Gastrocnemius medialis (tissue), 4 donors: ENCODE measurements around the gene VASH1. TPM values are rescaled to one million over a fixed set of nuclear protein-coding genes. Genes with fewer than 3 reads are reported as not detected.

Experiments used
- ATAC-seq, 2 donors: fragments of 150-250 bp; one replicate each; pipeline ENCODE4 v1.9.1; 2016
- DNase-seq, 2 donors: peaks; one replicate each; pipeline ENCODE4 v3.0.0-alpha.2; 2019
- H3K27ac ChIP-seq, 4 donors: fragments of 200-600 bp; sonication (generic); 1 replicate in 1 of 4; 2 replicates in 3 of 4; pipeline ENCODE4 v1.5.1; 2016 to 2018; ENCODE audit warnings: mild to moderate bottlenecking in 2 of 4, moderate library complexity in 1 of 4
- H3K27me3 ChIP-seq, 3 donors: fragments of 200-600 bp; sonication (generic) in 2 of 3; 1 replicate in 1 of 3; 2 replicates in 2 of 3; pipeline versions ENCODE4 v1.5.1 to v1.6.0; 2016 to 2019; ENCODE audit warnings: mild to moderate bottlenecking in 1 of 3, moderate library complexity in 1 of 3
- H3K36me3 ChIP-seq, 2 donors: fragments of 200-600 bp; sonication (generic) in 1 of 2; one replicate each; pipeline ENCODE4 v1.5.1; 2017 to 2018
- H3K4me1 ChIP-seq, 2 donors: fragments of 200-600 bp; sonication (generic) in 1 of 2; one replicate each; pipeline ENCODE4 v1.5.1; 2016 to 2017; ENCODE audit warnings: mild to moderate bottlenecking in 2 of 2
- H3K4me3 ChIP-seq, 4 donors: fragments of 200-600 bp; sonication (generic) in 3 of 4; 1 replicate in 1 of 4; 2 replicates in 3 of 4; pipeline ENCODE4 v1.5.1; 2016 to 2019; ENCODE audit warnings: mild to moderate bottlenecking in 2 of 4
- H3K9me3 ChIP-seq, 3 donors: fragments of 200-600 bp; sonication (generic) in 2 of 3; 1 replicate in 1 of 3; 2 replicates in 2 of 3; pipeline ENCODE4 v1.5.1; 2016 to 2019
- POLR2A ChIP-seq, 2 donors: fragments of 450-650 bp; IDR thresholded peaks; one replicate each; pipeline ENCODE4 v1.6.1; 2017; ENCODE audit warnings: antibody characterized with exemption in 2 of 2, mild to moderate bottlenecking in 2 of 2, moderate library complexity in 2 of 2
- in situ Hi-C, 4 donors: fragments of 200-750 bp; cut with MboI; loops; one replicate each; pipeline versions ENCODE4 v1.15.0 to v1.8.0; 2017; ENCODE audit warnings: low sequenced_read_pairs in 4 of 4
- intact Hi-C: fragments of 100-400 bp; cut with DNase I; formaldehyde crosslinking; loops from one replicate; pipeline ENCODE4 v1.15.1; 2023; ENCODE audit warnings: low total_unique reads
- total RNA-seq, 4 donors: library from RNA; depleted of rRNA; stranded (reverse); fragments of >200 nt; gene quantifications; one replicate each; pipeline versions ENCODE4 v1.1.0 to v1.2.3, GENCODE V29; 2016
- TF ChIP-seq, protein P1 (sequence below), 5 experiments: fragments of 450-650 bp in 3 of 5; fragments of 200-600 bp in 2 of 5; sonication (generic) in 2 of 5; IDR thresholded peaks in 4 of 5; conservative IDR thresholded peaks in 1 of 5; 1 replicate in 4 of 5; 2 replicates in 1 of 5; pipeline ENCODE4 v1.5.1; 2016 to 2019; ENCODE audit warnings: antibody characterized with exemption in 5 of 5, mild to moderate bottlenecking in 3 of 5, moderate library complexity in 3 of 5

The VASH1 gene
- 1 to 10 TPM in 2 of 4 donors, under 1 TPM in 2; 0.56 to 6.1 (median 1.2) TPM for total RNA-seq

- ATAC-seq, result peak; percentile 59 to 64
- TF ChIP-seq, protein P1, sequence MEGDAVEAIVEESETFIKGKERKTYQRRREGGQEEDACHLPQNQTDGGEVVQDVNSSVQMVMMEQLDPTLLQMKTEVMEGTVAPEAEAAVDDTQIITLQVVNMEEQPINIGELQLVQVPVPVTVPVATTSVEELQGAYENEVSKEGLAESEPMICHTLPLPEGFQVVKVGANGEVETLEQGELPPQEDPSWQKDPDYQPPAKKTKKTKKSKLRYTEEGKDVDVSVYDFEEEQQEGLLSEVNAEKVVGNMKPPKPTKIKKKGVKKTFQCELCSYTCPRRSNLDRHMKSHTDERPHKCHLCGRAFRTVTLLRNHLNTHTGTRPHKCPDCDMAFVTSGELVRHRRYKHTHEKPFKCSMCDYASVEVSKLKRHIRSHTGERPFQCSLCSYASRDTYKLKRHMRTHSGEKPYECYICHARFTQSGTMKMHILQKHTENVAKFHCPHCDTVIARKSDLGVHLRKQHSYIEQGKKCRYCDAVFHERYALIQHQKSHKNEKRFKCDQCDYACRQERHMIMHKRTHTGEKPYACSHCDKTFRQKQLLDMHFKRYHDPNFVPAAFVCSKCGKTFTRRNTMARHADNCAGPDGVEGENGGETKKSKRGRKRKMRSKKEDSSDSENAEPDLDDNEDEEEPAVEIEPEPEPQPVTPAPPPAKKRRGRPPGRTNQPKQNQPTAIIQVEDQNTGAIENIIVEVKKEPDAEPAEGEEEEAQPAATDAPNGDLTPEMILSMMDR (IDR thresholded peaks at IDR 0.05 in 4 of 5, conservative IDR thresholded peaks at IDR 0.05 in 1 of 5), result no peak
- TF ChIP-seq POLR2A (IDR thresholded peaks at IDR 0.05), result no peak
- in situ Hi-C loops, result no loop called here
- DNase-seq, result no peak
- Histone ChIP-seq H3K27ac (peak within 1 kb of the TSS; percentile 4 to 73 (median 66)), H3K9me3 (no peaks in the 10 kb centered on the region), H3K4me3 (peak within 1 kb of the TSS; percentile 66 to 80 (median 76)), H3K36me3 (no peaks in the 10 kb centered on the region), H3K4me1 (peaks cover 10 to 18% of the 10 kb centered on the region in 2 donors), H3K27me3 (peaks cover 10 to 14% (median 10%) of the 10 kb centered on the region in 3 donors)
- intact Hi-C loops, result loop anchor here (5.0 kb wide), 1 partner anchor 39 kb away; no protein-coding TSS in a partner anchor
These were observed at the start of gene VASH1 for GRCh38 chr14:76761136-76761959. TSS of gene VASH1 (plus strand) at chr14:76761468. CDS start at chr14:76762822, 1,354 bp downstream.

DNA sequence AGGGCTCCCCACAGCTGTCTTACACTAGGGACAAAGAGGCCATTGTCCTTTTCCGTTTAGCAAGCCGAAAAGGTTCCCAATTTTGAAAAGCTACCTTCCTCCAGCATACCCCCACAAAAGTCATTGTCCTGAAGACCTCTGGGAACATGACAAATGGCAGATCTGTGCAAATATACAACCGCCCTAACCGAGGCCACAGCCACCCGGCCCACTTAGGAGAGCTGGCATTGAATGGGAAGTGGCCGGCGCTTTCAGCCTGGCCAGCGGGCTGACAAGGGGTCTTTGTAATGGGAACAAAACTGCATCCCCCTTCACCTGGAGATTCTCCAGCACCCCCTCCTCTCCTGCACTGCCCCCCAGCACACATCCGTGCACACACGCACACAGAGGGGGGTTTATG, 48.1 kb upstream of the VASH1 start:
- ATAC-seq (no peak), DNase-seq (no peak)
- Histone ChIP-seq H3K9me3 (no peaks in the 10 kb centered on the region), H3K27ac (no peak overlapping the region), H3K27me3 (no peaks in the 10 kb centered on the region), H3K36me3 (no peaks in the 10 kb centered on the region), H3K4me1 (peaks cover 3 to 5% of the 10 kb centered on the region in 2 donors), H3K4me3 (no peak overlapping the region)
- in situ Hi-C loops (loop anchor here in 3 of 4 donors (5.0 to 25.0 kb wide), 3 partner anchors 69 to 374 kb away; partner anchors contain the start of gene CIPC (in 1 of the 3)), intact Hi-C loops (no loop called here)
- TF ChIP-seq POLR2A (IDR thresholded peaks at IDR 0.05), result no peak

DNA sequence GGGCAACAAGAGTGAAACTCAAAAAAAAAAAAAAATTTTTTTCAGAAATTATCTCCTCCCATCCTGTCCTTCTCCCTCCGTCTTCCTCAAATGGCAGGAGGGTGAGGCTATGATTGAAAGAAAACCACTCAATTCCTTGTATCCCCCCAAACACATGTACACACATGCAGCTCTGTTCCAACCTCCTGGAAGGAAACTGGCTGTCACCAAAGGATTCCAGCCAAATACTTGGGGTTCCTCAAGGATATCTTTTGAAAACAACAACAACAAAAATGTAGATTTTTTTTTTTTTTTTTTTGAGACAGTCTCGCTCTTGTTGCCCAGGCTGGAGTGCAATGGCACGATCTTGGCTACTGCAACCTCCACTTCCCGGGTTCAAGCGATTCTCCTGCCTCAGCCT, 46.8 kb upstream of the VASH1 start:
- intact Hi-C loops, result no loop called here
- Histone ChIP-seq H3K27me3 (no peaks in the 10 kb centered on the region), H3K9me3 (no peaks in the 10 kb centered on the region), H3K4me3 (no peak overlapping the region), H3K27ac (peak overlapping the region in 1 of 4 donors; percentile 60), H3K4me1 (peaks cover 4 to 8% of the 10 kb centered on the region in 2 donors), H3K36me3 (no peaks in the 10 kb centered on the region)
- ATAC-seq (no peak), DNase-seq (no peak)
- in situ Hi-C loops, result loop anchor here in 3 of 4 donors (5.0 to 25.0 kb wide), 3 partner anchors 68 to 373 kb away; partner anchors contain the start of gene CIPC (in 1 of the 3)
- no peak for TF ChIP-seq POLR2A (IDR thresholded peaks at IDR 0.05)

DNA sequence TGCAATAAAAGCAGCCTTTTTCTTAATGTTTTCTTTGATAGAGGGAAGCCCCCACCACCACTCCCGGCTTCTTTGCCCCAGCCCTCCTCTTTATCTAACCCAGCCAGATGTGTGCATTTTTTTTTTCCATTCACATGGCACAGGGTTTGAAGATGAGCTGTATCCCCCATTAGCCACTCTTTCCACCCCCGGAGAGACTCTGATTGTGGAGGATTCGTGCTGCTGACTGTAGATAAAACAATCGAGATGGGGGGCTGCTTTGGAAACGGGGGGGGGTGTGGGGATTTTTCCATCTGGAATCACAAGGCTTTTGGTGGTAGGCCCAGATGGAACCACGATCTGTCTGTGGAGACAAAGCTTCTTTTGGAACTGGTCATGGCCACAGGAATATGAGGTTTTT, 46.2 kb upstream of the VASH1 start:
- in situ Hi-C loops (loop anchor here in 3 of 4 donors (10.0 to 25.0 kb wide), 2 partner anchors 70 to 372 kb away; partner anchors contain the start of gene CIPC (in 1 of the 3)), intact Hi-C loops (no loop called here)
- DNase-seq, result no peak
- TF ChIP-seq, protein P1 (IDR thresholded peaks at IDR 0.05 in 4 of 5, conservative IDR thresholded peaks at IDR 0.05 in 1 of 5), result no peak
- TF ChIP-seq POLR2A (IDR thresholded peaks at IDR 0.05), result no peak
- Histone ChIP-seq H3K9me3 (no peaks in the 10 kb centered on the region), H3K27me3 (no peaks in the 10 kb centered on the region), H3K4me3 (no peak overlapping the region), H3K36me3 (no peaks in the 10 kb centered on the region), H3K27ac (peak overlapping the region; percentile 22 to 60 (median 58)), H3K4me1 (peaks cover 9 to 14% of the 10 kb centered on the region in 2 donors)
- no peak for ATAC-seq

DNA sequence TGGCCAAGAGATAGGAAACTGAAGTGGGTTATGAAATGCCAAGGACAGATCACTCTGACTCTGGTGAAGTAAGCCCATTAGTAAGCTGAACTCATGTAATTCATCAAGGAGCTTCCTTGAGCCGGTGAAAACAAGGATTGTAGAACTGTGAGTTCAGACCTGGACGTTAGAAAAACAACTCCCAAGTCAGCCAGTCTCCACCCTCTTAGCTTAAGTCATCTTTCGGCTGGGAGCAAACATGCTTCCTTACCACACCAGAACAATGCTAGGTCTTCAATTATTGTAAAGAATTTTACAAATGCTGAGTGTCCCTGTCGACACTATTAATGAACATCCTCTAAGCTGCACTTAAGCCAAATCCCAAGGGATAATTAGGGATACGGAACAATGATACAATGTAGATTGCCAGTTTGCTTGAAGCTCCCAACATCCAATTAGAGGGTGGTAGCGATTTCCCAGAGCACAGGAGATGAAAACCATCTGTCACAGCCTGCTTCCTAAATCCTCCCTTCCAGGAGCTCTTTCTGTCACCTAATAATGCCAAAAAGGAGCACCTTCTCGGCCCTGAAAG, 45.7 kb upstream of the VASH1 start:
- Histone ChIP-seq H3K4me1 (peaks cover 14 to 19% of the 10 kb centered on the region in 2 donors), H3K27ac (peak overlapping the region; percentile 22 to 60 (median 58)), H3K4me3 (no peak overlapping the region), H3K36me3 (no peaks in the 10 kb centered on the region), H3K27me3 (no peaks in the 10 kb centered on the region), H3K9me3 (no peaks in the 10 kb centered on the region)
- DNase-seq, result no peak
- peak; percentile 68 to 73 for ATAC-seq
- TF ChIP-seq, protein P1 (IDR thresholded peaks at IDR 0.05 in 4 of 5, conservative IDR thresholded peaks at IDR 0.05 in 1 of 5), result no peak
- no peak for TF ChIP-seq POLR2A (IDR thresholded peaks at IDR 0.05)
- in situ Hi-C loops, result loop anchor here in 3 of 4 donors (10.0 to 25.0 kb wide), 2 partner anchors 69 to 372 kb away; partner anchors contain the start of gene CIPC (in 1 of the 3)
- intact Hi-C loops, result no loop called here
